Calu3 (cell line): ENCODE data around the gene MPIG6B. TPM values are rescaled to one million over a fixed set of nuclear protein-coding genes. Genes with fewer than 3 reads are reported as not detected.

Experiments
- Bru-seq: library from RNA; stranded (reverse); fragments of 400-500 nt; gene quantifications from one replicate; lab custom pipeline; 2021; lab: Mats Ljungman, UMichigan
- BruChase-seq, 2 experiments: library from RNA; stranded (reverse); fragments of 400-500 nt; gene quantifications; one replicate each; lab custom pipeline; 2021; lab: Mats Ljungman, UMichigan
- BruUV-seq: library from RNA; stranded (reverse); fragments of 400-500 nt; replicated peaks from 2 replicates; lab custom pipeline; 2021; lab: Mats Ljungman, UMichigan
- CTCF ChIA-PET: fragments of 300-600 bp; sonication (Branson Sonifier 250); formaldehyde crosslinking; loops from one replicate; lab custom pipeline; 2022; ENCODE audit warnings: antibody characterized with exemption; lab: Charles Lee
- DNase-seq: peaks from one replicate; pipeline ENCODE4 v3.0.0; 2022
- H3K27ac Mint-ChIP-seq: one replicate; pipeline ENCODE4 v1.8.0; 2022; ENCODE audit warnings: mixed read lengths; ENCODE audit not compliant: unreplicated experiment
- H3K27me3 Mint-ChIP-seq: one replicate; pipeline ENCODE4 v1.8.0; 2022; ENCODE audit warnings: mixed read lengths; ENCODE audit not compliant: unreplicated experiment
- H3K36me3 Mint-ChIP-seq: one replicate; pipeline ENCODE4 v1.8.0; 2022; ENCODE audit warnings: mild to moderate bottlenecking, moderate library complexity, mixed read lengths; ENCODE audit not compliant: insufficient read depth, unreplicated experiment
- H3K4me1 Mint-ChIP-seq: one replicate; pipeline ENCODE4 v1.8.0; 2022; ENCODE audit warnings: mild to moderate bottlenecking, low read depth, mixed read lengths; ENCODE audit not compliant: unreplicated experiment
- H3K4me3 Mint-ChIP-seq: one replicate; pipeline ENCODE4 v1.8.0; 2022; ENCODE audit warnings: mild to moderate bottlenecking, low read depth, moderate library complexity, mixed read lengths; ENCODE audit not compliant: unreplicated experiment
- H3K9me3 Mint-ChIP-seq: one replicate; pipeline ENCODE4 v1.8.0; 2022; ENCODE audit warnings: low read depth, mixed read lengths; ENCODE audit not compliant: unreplicated experiment
- CTCF ChIP-seq: fragments of 200-600 bp; IDR thresholded peaks from one replicate; pipeline ENCODE4 v1.8.0; 2022; ENCODE audit warnings: antibody characterized with exemption; ENCODE audit not compliant: unreplicated experiment
- intact Hi-C: fragments of 100-400 bp; cut with micrococcal nuclease; formaldehyde crosslinking; loops from one replicate; pipeline ENCODE4 v1.10.0; 2022; ENCODE audit not compliant: unreplicated experiment
- long read RNA-seq: library from polyadenylated mRNA; stranded (forward); transcript quantifications from one replicate; pipeline ENCODE4 v2.0.0, GENCODE V29; 2022
- total RNA-seq: library from RNA; stranded (reverse); gene quantifications from 2 replicates; pipeline ENCODE4 v1.2.3, GENCODE V29; 2022

MPIG6B gene
- total RNA-seq (not detected in 2 replicates), Bru-seq, nascent RNA (not detected), BruChase-seq, experiment 1, labeled RNA remaining after a 6-hour chase (percentile 13 among the genes with signal in this experiment), BruChase-seq, experiment 2, labeled RNA remaining after a 2-hour chase (not detected)
- long read RNA-seq = 0 reads

- BruUV-seq = no TSS peak
- H3K9me3 Mint-ChIP-seq = no peaks in the 10 kb centered on the region
- no peak for TF ChIP-seq CTCF
- no peak for DNase-seq
- CTCF ChIA-PET = interaction anchor here (0.6 to 3.1 kb wide), 5 partner anchors 11 to 47 kb away, joined by 3 to 14 read pairs (median 5); no protein-coding TSS in a partner anchor
- no peak within 1 kb of the TSS for H3K27ac Mint-ChIP-seq
- intact Hi-C loops = no loop called here
- H3K36me3 Mint-ChIP-seq = peaks cover 15% of the 10 kb centered on the region
- no peak within 1 kb of the TSS for H3K4me3 Mint-ChIP-seq
- peaks cover 21% of the 10 kb centered on the region for H3K4me1 Mint-ChIP-seq
- peaks cover 15% of the 10 kb centered on the region for H3K27me3 Mint-ChIP-seq
These were observed at the start of gene MPIG6B for GRCh38 chr6:31723245-31723979. Gene MPIG6B, plus strand, starts transcription at chr6:31723373. Its CDS starts 11 bp downstream, at chr6:31723384.

- Mint-ChIP-seq H3K4me3 (no peak overlapping the region), H3K36me3 (peaks cover 61% of the 10 kb centered on the region), H3K27me3 (no peaks in the 10 kb centered on the region), H3K4me1 (peaks cover 16% of the 10 kb centered on the region), H3K27ac (no peak overlapping the region), H3K9me3 (no peaks in the 10 kb centered on the region)
- intact Hi-C loops = no loop called here
- DNase-seq = no peak
- no TSS peak for BruUV-seq
- CTCF ChIA-PET = interaction anchor here (0.6 kb wide), 1 partner anchor 222 kb away, joined by 3 read pairs; no protein-coding TSS in a partner anchor
- no peak for TF ChIP-seq CTCF
These were observed 46.8 kb upstream of the MPIG6B start for GRCh38 chr6:31676322-31676903.

GRCh38 chr6:31676904-31677303, 46.3 kb upstream of the MPIG6B start:
- no peak for TF ChIP-seq CTCF
- CTCF ChIA-PET = interaction anchor here (0.7 kb wide), 1 partner anchor 33 kb away, joined by 4 read pairs; no protein-coding TSS in a partner anchor
- intact Hi-C loops = no loop called here
- BruUV-seq = no TSS peak
- Mint-ChIP-seq H3K27me3 (no peaks in the 10 kb centered on the region), H3K9me3 (no peaks in the 10 kb centered on the region), H3K27ac (no peak overlapping the region), H3K36me3 (peaks cover 59% of the 10 kb centered on the region), H3K4me3 (no peak overlapping the region), H3K4me1 (peaks cover 19% of the 10 kb centered on the region)
- DNase-seq = no peak

- CTCF ChIA-PET = no interaction called here
- H3K36me3 Mint-ChIP-seq = peaks cover 51% of the 10 kb centered on the region
- DNase-seq = no peak
- no peak overlapping the region for H3K27ac Mint-ChIP-seq
- H3K27me3 Mint-ChIP-seq = no peaks in the 10 kb centered on the region
- intact Hi-C loops = no loop called here
- H3K9me3 Mint-ChIP-seq = no peaks in the 10 kb centered on the region
- H3K4me1 Mint-ChIP-seq = peaks cover 20% of the 10 kb centered on the region
- BruUV-seq = no TSS peak
- H3K4me3 Mint-ChIP-seq = no peak overlapping the region
- TF ChIP-seq CTCF = no peak
These were observed 45.2 kb upstream of the MPIG6B start for GRCh38 chr6:31677955-31678354.
